Glomerular visceral epithelial cell (primary cell): ENCODE measurements around the gene WBP11.

Source experiments
- DNase-seq: peaks from one replicate; pipeline ENCODE4 v3.0.0-alpha.2; 2016; ENCODE audit errors: extremely low spot score

The WBP11 gene

DNA sequence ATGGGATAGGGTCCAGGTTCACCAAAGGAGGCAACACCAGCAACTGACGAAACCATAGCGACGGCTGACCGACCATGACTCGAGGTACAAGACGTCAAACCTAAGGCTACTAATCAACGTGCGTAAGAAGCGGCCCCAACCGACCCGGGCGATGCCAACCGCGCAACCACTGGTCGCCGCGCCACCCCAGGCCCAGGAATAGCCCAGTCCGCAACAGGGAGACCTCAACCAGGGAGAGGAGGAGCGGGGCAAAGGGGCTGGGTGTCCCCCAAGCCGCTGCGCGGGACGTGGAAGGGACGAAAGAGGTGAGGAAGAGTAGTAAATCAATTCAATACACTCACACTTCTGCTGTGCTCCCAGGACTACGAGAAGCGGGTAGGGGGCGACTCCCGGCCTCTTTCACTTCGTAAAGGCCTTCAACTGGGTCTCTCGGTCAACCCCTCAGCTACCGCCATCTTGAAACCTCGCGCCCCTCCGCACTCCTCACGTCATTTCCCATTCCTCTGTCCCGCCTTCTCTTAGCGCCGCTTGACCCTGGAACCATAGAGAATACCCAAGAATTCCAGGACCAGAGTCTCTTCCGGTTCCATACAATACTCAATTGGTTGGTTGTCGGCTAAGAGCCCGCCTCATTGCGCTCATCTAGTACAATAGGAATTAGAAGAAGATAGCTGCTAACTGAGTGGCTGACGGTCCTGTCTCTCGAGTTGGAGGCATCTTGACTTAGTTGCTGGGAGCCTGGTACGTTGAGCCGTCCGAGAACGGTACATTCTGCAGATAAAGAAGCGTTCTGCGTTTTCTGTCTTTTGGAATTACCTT, at the start of gene WBP11, which contains the start of gene C12orf60:
Gene WBP11, minus strand, starts transcription at position 468 of the 819 bp plus-strand sequence. CDS start 2,095 bp downstream, outside the sequence.
Gene C12orf60, plus strand, starts transcription at position 660 of the 819 bp plus-strand sequence. CDS start 19,266 bp downstream, outside the sequence.
- DNase-seq = peak; percentile 97

DNA sequence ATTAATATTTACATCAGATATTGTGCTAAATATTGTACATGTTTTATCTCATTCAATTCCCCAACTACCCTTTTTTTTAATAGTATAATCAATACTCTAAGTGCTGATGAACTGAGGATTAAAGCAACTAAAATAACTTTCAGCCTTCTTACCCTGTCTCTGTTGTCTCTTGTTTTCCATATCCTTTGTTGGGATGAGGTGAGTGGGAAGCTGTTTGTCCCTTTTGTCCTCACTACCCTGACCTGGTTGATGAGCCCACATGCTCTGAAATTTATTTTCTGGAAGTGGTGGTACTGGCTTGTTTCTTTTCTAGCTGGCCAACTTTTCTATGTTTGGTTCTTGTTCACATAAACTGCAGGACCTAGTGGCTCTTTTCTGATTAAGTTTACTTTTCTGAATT, 49.6 kb upstream of the WBP11 start:
- DNase-seq = no peak

DNA sequence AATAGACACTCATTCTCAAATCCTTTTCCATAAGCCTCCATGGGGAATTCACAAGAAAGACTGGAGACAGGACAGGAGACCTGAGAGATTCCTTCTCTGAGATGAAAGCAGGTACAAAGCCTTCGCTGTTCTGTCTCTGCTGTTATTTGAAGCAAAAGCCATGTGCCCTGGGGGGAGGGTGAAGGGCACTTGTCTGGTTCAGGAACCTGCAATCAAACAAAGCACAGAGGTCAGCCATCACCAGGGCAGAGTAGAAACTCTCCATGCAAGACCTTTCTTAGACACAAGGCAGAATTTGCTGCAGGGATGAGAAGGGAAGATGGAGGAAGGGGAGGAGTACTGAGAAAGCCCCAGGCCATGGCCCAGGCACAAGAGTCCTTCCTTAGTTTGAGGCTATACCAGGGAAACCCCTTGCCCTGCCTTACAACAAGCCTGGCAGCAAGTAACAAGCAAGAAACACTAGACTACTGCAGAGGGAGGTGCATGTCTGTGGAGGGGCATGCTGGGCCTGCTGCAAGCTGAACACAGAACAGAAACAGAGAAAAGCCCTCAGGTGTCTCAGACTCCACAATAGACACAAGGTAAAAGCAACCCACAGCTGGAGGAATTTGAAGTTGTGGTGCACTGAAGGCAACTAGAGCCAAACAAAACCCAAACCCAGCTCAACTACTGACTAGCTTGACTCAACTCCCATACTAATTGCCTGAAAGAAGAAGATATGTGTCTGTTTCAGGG, 47.8 kb upstream of the WBP11 start:
- DNase-seq = no peak

DNA sequence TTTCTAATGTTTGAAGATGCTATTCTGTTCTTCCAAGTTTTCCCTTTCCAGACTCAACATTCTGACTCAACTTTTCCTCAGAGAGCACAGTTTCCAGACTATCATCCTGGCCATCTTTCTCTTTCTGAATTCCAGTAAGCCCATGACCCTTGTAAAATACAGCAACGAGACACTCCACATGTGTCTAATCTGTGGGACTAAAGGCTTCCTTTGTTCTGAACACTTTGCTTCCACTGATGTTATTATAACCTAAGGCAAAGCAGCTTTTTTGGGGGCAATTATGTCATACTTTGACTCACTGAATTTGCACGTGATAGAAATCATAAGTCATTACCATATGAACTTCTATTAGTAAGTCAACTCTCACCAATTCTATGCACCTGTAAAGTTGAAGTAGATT, 46.4 kb upstream of the WBP11 start:
- DNase-seq = no peak

DNA sequence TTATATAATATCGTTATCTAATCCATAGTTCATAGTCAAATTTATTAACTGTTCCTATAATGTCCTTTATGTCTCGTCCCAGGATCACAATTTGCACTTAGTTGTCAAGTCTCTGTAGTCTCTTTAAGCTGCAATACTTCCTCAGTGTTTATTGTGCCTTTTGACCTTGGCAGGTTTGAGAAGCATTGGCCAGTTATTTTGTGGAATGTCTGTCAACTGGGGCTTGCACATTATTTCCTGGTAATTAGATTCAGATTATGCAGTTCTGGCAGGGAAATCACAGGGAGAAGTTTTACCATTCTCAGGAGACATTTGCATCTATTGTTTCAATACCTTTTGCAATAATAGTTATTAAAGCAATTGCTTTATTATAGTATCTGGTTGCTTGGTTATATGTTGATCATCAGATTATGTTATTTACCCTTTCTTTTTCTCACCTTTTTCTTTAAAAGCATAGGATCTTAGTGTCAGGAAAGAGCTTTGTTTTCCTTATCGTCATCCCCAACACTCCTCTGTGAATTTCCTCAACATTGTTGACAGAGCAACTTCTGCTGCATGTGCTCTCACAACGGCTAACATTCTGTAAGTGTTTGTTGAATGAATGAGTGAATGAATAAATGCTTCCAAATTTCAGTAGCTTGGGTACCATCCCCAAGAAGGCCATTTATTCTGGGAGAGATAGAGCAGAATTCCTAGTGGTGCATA, 43.8 kb upstream of the WBP11 start:
- DNase-seq = no peak

DNA sequence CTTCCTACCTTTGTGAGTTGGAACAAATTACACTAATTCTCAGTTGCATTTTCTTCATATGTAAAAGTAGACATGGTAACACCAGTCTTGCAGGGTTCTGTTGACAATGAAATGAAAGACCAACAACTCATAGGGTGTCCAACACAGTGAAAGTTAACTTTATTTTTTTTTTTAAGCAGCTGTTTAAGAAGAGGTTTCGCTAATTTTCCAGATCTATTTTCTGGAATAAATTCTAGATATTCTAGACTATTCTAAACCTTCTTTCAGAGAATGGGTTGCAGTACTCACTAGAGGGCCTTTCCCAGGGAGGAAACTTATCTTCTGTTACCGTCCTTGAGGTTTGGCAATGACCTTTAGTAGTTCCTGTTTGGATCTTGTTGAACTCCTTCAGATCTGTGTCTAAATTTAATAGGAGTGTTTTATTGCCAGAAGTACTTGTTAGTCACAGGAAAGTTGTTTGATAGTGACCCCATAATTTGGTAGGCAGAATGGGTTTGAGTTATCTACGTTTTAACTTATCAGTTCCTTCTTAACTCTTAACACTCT, 42.8 kb upstream of the WBP11 start:
- no peak for DNase-seq

DNA sequence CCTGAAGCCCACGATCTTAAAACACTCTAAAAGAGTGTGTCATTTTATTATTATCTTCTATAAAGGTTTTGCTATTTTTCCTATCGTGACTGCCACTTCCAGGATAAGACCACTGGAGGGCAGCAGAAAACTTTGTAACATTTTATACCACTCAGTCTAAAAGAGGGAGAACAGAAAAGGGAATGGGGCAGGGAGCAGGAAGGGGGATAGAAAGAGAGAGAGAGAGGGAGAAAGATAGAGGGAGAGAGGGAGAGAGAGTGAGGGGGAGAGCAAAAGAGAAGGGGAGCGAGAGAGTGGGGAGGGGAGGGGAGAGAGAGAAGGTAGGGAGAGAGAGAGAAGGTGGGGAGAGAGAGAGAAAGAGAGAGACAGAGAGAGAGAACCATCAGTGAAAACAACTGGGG, 42.1 kb upstream of the WBP11 start:
- DNase-seq = peak; percentile 50

DNA sequence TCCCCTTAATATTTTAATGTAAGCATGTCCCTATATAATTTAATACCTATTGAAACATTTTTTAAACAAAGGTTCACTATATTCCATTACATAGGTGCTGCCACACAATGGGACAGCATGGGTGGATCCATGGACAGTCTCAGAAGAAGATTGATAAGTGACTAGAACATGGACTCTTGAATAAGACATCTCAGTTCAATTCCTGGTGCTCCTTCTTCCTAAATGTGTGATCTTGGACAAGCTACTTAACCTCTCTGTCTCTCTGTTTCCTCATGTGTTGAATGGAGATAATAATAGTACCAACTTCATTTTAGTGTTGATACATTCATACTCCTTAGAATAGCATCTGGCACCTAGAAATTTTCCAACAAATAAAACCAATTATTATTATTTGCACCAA, 41.1 kb upstream of the WBP11 start:
- no peak for DNase-seq

DNA sequence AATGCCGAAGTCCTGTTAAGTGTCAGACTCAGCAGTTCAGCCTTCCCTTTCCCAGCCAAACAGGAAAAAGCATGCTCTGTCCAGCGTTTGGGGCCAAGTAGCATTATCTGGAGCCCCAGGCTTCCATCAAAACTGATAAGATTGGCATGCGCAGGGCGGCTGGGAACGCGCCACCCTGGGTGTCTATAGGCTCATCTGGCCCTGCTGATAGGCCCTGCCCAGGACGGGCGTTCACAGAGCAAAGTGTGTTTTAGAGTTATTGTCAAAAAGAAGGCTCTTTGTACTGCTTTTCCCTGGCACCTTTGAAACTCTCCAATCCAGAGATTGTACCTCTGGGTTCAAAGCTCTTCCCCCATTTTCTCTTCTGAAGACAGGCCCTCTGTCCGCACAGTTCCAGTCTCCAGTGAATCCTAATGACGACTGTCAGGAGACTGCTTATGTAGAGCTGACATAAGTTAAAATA, 40.2 kb upstream of the WBP11 start, which contains the start of gene ART4:
Gene ART4, minus strand, starts transcription at position 102 of the 463 bp plus-strand sequence. CDS start 413 bp downstream, outside the sequence.
- DNase-seq = no peak

DNA sequence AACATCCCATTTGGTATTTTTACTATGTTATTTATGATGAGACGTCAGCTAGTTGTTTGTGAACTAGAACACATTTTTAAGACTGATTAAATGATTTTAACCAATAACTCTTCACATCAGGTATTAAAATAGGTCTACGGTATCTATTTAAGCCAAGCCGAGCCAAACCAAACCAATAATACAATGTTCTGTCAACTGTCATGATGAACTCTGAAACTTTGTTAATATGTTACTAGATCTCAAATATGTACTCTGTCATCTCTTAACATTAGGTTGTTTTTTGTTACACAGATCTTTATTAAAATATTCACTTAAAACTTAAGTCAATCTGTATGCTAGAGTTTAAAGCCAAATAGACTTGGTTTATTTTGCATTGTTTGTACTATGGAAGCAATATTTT, 39.0 kb upstream of the WBP11 start:
- DNase-seq = no peak

DNA sequence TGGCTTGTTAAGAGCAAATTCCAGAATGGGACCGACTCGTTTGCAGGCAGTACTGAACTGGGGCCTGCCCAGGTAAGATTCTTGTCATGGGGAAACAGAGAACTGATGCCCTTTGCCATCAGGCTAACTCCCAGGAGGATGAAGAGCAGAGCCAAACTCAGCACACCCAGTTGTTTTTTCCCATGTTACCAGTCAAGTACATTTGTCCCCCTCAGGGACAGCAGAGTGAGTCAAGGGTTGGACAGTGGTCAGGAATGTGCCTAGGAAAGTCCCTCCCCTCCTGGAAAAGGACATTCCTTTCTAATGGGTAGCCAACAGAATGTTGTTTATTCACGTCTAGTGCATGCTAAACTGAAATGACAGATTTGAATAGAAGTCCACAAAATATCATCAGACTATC, 38.5 kb upstream of the WBP11 start:
- DNase-seq = peak; percentile 37

DNA sequence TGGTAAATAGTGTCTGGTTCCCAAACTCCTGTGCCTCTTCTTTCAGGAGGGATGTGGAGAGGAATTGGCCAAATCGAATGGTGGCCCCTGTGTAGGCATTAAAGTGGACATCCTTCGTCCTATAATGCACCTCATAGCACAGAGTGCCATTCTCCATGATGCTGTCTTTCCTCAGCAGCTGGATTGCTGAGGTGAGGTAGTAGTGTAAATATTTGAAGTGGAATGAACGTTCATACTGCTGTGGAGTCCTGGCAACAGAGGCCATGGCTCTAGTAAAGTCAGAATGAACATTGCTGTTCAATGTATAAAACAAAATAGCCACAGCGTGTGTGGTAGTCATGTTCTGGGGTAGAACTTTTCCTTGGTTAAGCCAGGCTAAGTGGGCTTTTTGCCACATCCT, 37.3 kb upstream of the WBP11 start:
- no peak for DNase-seq

DNA sequence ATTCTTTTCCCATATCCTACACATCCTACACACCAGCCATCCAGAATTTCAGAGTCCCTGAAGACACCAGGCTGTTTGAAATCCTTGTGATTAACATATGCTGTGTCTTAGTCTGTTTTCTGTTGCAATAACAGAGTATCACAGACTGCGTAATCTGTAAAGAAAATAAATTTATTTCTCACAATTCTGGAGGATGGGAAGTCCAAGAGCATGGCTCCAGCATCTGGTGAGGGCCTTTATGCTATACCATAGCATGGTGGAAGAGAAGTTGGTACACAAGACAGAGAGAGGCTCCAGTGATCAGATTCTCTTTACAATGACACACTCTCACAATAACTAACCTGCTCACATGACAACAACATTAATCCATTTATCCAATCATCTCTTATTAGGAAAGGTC, 36.0 kb upstream of the WBP11 start:
- DNase-seq = no peak

DNA sequence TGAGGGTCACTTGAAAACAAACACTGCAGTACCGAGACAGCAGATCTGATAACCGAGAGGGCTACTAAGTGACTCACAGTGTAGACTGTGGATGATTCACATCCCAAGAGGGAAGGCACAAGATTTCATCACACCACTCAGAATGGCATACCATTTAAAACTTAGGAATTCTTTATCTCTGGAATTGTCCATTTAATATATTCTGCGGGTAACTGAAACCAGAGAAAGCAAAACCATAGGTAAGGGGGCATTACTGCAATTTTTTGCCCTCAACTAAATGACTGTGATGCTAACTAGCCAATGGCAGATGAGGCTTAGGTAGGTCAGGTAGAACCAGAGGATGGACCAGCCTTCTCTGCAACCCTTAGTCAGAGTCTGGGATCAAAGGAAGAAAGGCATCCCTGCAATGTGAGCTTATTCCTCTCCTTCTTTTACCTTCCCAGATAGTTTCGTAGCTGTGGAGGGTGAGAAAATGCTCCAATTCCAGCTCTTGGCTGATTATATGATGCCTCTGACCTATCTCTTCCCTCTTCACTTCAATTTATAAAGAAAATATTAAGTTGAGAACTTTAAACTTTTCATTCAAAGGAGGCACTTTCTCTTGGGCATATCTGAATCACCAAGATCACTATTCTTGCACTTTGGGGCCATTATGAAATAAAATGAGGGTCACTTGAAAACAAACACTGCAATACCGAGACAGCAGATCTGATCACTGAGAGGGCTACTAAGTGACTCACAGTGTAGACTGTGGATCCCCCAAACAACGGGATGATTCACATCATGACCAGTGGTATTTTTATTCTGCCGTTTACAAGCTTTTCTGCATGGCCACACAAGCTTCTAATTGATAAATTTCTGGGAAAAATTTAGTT, 33.3 kb upstream of the WBP11 start:
- DNase-seq = peak; percentile 65

DNA sequence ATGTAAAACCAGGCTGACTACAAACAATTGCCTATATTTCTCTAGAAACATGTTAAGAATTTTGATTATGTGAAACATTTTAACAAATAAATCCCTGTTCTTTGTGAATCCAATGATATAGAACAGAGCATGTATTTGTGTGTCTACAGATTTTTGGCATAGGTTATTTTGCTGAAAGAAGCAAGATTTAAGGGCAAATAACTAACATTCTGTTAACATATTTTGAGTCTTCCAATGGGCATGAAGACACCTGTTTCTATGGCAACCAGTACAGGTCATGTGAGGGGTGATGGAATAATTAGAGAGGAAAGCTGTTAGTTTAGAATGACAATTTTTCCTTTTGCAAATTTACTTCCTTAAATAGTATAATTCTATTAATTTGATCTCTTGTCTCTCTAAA, 31.2 kb upstream of the WBP11 start:
- no peak for DNase-seq

DNA sequence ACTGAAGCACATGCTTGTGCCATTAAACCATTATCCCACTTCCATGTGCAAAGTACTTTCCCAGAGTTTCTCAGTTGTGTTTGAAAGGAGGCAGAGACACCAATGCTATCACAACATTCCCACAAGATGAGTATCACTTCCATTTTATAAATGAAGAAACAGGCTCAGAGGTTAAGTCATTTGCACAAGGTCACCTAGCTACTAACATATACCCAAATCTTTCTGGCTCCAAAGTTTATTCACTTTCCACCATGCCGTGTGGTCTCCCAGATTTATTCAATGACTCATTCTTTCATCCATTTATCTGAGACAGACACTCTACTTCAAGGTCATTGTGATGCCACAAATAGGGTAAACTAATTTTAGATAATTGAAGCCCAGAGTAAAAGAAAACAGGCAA, 30.7 kb upstream of the WBP11 start:
- no peak for DNase-seq

DNA sequence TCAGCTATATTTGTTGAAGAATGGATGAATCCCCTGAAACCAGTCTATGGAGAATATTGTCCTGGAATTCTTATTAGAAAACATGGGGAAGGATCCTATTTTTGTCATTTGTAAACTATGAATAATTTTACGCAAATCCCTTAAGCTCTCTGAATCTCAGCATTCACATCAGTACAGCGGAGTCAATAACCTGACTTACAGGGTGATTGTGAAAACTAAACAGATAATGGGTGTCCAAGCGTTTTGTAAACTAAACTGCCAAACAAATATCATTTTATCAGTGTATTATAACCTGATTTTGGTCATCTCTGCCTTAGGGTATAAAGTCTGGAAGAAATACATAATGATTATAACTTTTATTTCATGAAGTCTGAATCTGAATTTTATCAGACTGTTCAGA, 30.1 kb upstream of the WBP11 start:
- DNase-seq = no peak

DNA sequence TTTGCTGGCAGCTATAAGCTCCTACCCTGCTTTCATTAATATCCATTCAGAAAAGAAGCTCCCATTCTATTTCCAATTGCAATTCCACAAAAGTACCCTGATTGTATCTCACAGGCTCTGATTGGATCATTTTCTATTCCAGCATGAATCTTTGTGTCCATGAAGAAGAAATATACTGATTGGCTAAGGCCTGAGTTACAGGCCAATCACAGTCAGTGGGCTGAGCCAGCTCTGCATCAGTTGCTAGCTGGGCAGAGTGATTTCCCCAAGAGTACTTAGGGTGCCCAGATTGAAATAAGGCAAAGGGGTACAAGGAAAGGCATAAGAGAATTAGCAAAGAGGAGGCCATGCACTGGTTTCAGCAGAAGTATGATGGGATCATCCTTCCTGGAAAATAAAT, 25.6 kb upstream of the WBP11 start:
- peak; percentile 12 for DNase-seq

DNA sequence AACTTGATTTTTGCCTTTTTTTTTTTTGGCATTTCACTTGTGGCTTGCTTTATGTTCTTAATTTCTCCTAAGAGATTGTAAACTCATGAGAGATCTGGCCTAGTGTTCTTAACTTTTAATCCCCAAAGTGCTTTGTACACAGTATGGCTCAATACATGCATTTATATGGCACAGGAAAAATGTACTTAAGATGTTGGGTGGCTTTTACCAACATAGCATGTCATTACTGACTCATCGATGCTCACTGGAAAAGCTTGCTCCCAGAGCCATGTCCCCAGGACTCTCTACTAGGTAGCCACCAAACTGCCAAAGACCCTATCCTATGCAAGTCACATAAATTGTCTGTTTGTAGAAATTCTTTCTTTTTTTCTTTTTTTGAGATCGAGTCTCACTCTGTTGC, 23.8 kb upstream of the WBP11 start:
- no peak for DNase-seq

DNA sequence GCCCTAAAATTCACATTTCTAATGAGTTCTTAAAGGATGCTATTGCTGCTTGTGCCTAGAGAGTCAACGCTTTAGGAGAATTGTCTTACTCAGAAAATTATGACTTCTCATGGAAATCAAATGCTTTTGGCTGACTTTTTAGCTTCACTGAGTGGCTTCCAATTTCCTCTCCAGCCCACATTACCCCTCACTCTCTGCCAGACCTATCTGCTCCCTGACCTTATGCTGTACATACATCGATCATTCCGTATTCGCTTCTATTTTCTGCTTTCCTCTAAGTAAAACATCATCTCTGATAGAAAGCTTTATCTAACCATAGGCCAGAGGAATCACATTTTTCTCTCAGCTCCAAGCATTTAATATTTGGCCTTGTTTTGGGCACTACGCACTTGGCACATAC, 23.2 kb upstream of the WBP11 start:
- no peak for DNase-seq

DNA sequence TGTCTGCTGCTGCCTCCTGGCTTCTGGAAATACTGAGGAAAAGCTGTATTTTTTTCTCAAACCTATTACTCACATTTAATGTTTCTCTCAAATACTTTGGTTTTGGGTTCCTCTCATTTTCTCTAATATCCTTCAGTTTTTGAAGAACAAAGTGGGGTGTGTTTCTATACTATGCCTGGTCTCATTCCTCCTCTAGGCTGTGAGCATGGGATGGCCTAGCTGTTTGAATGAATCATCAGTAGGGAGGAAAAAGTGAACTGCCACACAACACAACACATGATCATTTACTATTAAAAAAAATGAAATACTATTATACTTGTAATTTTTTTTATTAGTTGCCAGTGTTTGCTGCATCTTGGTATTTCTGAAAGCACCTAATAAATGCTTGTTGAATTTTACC, 22.0 kb upstream of the WBP11 start:
- DNase-seq = no peak
